H1 (cell line): ENCODE results near the gene TTBK2. TPM values are rescaled to one million over a fixed set of nuclear protein-coding genes. Genes with fewer than 3 reads are reported as not detected.

ENCODE experiments used
- CTCF ChIA-PET: fragments of 300-600 bp; sonication (Branson Sonifier 250); formaldehyde crosslinking; loops from one replicate; lab custom pipeline; 2021; ENCODE audit not compliant: partially characterized antibody; lab: Charles Lee
- POLR2A ChIA-PET: fragments of 300-600 bp; sonication (Branson Sonifier 250); formaldehyde crosslinking; loops from one replicate; lab custom pipeline; 2021; ENCODE audit warnings: inconsistent platforms; ENCODE audit not compliant: partially characterized antibody; lab: Charles Lee
- DNase-seq, 2 experiments: peaks; one replicate each; pipeline versions ENCODE4 v3.0.0 to v3.0.0-alpha.2; 2010 to 2022; ENCODE audit warnings: low spot score in 2 of 2, low read depth in 1 of 2, mixed read lengths in 1 of 2
- FAIRE-seq: peaks from 2 replicates; lab custom pipeline; 2011; peaks lifted over from hg19 to GRCh38; lab: Jason Lieb, UNC
- H2AFZ ChIP-seq: 2 replicates; pipeline ENCODE4 v1.8.1; 2012; ENCODE audit warnings: low read length, inconsistent platforms
- H2AK5ac ChIP-seq: 2 replicates; pipeline ENCODE4 v1.6.1; 2013; ENCODE audit warnings: low read depth, low read length
- H2BK120ac ChIP-seq: replicated peaks from 2 replicates; pipeline ENCODE3; 2013; ENCODE audit warnings: low read depth, low read length, inconsistent platforms
- H2BK12ac ChIP-seq: 2 replicates; pipeline ENCODE4 v1.6.1; 2013; ENCODE audit warnings: low read depth, low read length
- H2BK15ac ChIP-seq: 2 replicates; pipeline ENCODE4 v1.6.1; 2013; ENCODE audit warnings: low read length
- H2BK20ac ChIP-seq: 2 replicates; pipeline ENCODE4 v1.6.1; 2013; ENCODE audit warnings: low read length
- H2BK5ac ChIP-seq: 2 replicates; pipeline ENCODE4 v1.6.1; 2013; ENCODE audit warnings: low read depth, low read length
- H3K14ac ChIP-seq: 2 replicates; pipeline ENCODE4 v1.6.1; 2013; ENCODE audit warnings: inconsistent platforms; ENCODE audit not compliant: insufficient read length
- H3K18ac ChIP-seq: 2 replicates; pipeline ENCODE4 v1.6.1; 2013; ENCODE audit warnings: low read length; ENCODE audit errors: extremely low read depth
- H3K23ac ChIP-seq: 2 replicates; pipeline ENCODE4 v1.6.1; 2013; ENCODE audit warnings: inconsistent platforms; ENCODE audit not compliant: insufficient read length
- H3K23me2 ChIP-seq: 2 replicates; pipeline ENCODE4 v1.6.1; 2013; ENCODE audit warnings: low read depth, low read length
- H3K27ac ChIP-seq: 2 replicates; pipeline ENCODE4 v1.6.1; 2011; ENCODE audit warnings: low read depth, low read length, inconsistent platforms
- H3K27me3 ChIP-seq, 4 experiments: replicated peaks in 1 of 4; 1 replicate in 1 of 4; 2 replicates in 3 of 4; pipeline versions ENCODE4 v1.6.1 to v1.8.1; 2011 to 2013; ENCODE audit warnings: low read length in 3 of 4, mild to moderate bottlenecking in 3 of 4, inconsistent platforms in 2 of 4, mixed read lengths in 2 of 4, moderate library complexity in 1 of 4; ENCODE audit not compliant: control insufficient read depth in 3 of 4, insufficient read depth in 3 of 4; ENCODE audit errors: extremely low read depth in 1 of 4
- H3K36me3 ChIP-seq, 4 experiments: 2 replicates each; pipeline versions ENCODE4 v1.6.1 to v1.8.1; 2011 to 2013; ENCODE audit warnings: mild to moderate bottlenecking in 4 of 4, low read length in 3 of 4, moderate library complexity in 2 of 4, control low read depth in 1 of 4, inconsistent platforms in 1 of 4; ENCODE audit not compliant: insufficient read depth in 4 of 4, control insufficient read depth in 2 of 4
- H3K4ac ChIP-seq: replicated peaks from 2 replicates; pipeline ENCODE3; 2013; ENCODE audit warnings: low read length, low read depth, mixed read lengths, inconsistent platforms; ENCODE audit not compliant: insufficient read length
- H3K4me1 ChIP-seq, 4 experiments: replicated peaks in 1 of 4; 1 replicate in 1 of 4; 2 replicates in 3 of 4; pipeline versions ENCODE4 v1.6.1 to v1.8.1; 2011 to 2013; ENCODE audit warnings: low read length in 3 of 4, inconsistent platforms in 2 of 4, mixed read lengths in 1 of 4; ENCODE audit not compliant: insufficient read depth in 4 of 4, control insufficient read depth in 3 of 4
- H3K4me2 ChIP-seq, 2 experiments: 2 replicates each; pipeline versions ENCODE4 v1.6.1 to v1.8.1; 2011 to 2013; ENCODE audit warnings: low read depth in 2 of 2, low read length in 2 of 2, control low read depth in 1 of 2, inconsistent platforms in 1 of 2, mild to moderate bottlenecking in 1 of 2; ENCODE audit not compliant: insufficient read depth in 1 of 2
- H3K4me3 ChIP-seq, 4 experiments: fragments of 200-600, 300-600 bp in 1 of 4; sonication (generic), shearing (Covaris generic), sonication (Bioruptor Twin) in 1 of 4; 2 replicates each; pipeline versions ENCODE4 v1.5.1 to v1.8.1; 2011 to 2016; ENCODE audit warnings: low read length in 4 of 4, low read depth in 3 of 4, control low read depth in 2 of 4, inconsistent platforms in 2 of 4, mild to moderate bottlenecking in 2 of 4, mixed read lengths in 1 of 4, moderate library complexity in 1 of 4; ENCODE audit not compliant: insufficient read depth in 2 of 4; ENCODE audit errors: extremely low read depth in 1 of 4
- H3K56ac ChIP-seq: replicated peaks from 2 replicates; pipeline ENCODE3; 2013; ENCODE audit warnings: low read depth, mild to moderate bottlenecking, mixed read lengths, low read length, inconsistent platforms; ENCODE audit not compliant: insufficient read length
- H3K79me1 ChIP-seq: 2 replicates; pipeline ENCODE4 v1.6.1; 2013; ENCODE audit warnings: low read depth, low read length, control low read depth
- H3K79me2 ChIP-seq, 2 experiments: 2 replicates each; pipeline versions ENCODE4 v1.6.1 to v1.8.1; 2012 to 2013; ENCODE audit warnings: low read length in 2 of 2, mild to moderate bottlenecking in 2 of 2, inconsistent platforms in 1 of 2; ENCODE audit not compliant: insufficient read depth in 2 of 2, control insufficient read depth in 1 of 2
- H3K9ac ChIP-seq, 4 experiments: replicated peaks in 1 of 4; 1 replicate in 1 of 4; 2 replicates in 3 of 4; pipeline versions ENCODE4 v1.6.1 to v1.8.1; 2011 to 2013; ENCODE audit warnings: low read depth in 3 of 4, low read length in 3 of 4, control low read depth in 2 of 4, mild to moderate bottlenecking in 2 of 4, moderate library complexity in 2 of 4, inconsistent platforms in 1 of 4; ENCODE audit errors: extremely low read depth in 1 of 4
- H3K9me3 ChIP-seq, 2 experiments: 2 replicates each; pipeline versions ENCODE4 v1.6.1 to v1.8.1; 2012 to 2013; ENCODE audit warnings: mild to moderate bottlenecking in 2 of 2, moderate library complexity in 2 of 2, control low read depth in 1 of 2, inconsistent platforms in 1 of 2, low read depth in 1 of 2, low read length in 1 of 2, mixed read lengths in 1 of 2; ENCODE audit not compliant: insufficient read depth in 2 of 2
- H4K20me1 ChIP-seq, 2 experiments: replicated peaks in 1 of 2; 2 replicates each; pipeline versions ENCODE3 to v1.8.1; 2011 to 2013; ENCODE audit warnings: inconsistent platforms in 2 of 2, low read length in 2 of 2, mild to moderate bottlenecking in 1 of 2; ENCODE audit not compliant: insufficient read depth in 2 of 2, control insufficient read depth in 1 of 2
- H4K5ac ChIP-seq: 2 replicates; pipeline ENCODE4 v1.6.1; 2013; ENCODE audit warnings: low read length, low read depth, mixed read lengths, inconsistent platforms; ENCODE audit not compliant: insufficient read length
- H4K8ac ChIP-seq: 2 replicates; pipeline ENCODE4 v1.8.0; 2013; ENCODE audit warnings: mild to moderate bottlenecking, moderate library complexity, low read length, inconsistent platforms; ENCODE audit not compliant: insufficient read depth; ENCODE audit errors: extremely low read depth
- H4K91ac ChIP-seq: replicated peaks from 2 replicates; pipeline ENCODE3; 2013; ENCODE audit warnings: low read length, mixed read lengths, inconsistent platforms; ENCODE audit not compliant: insufficient read length
- CBX8 ChIP-seq: fragments of 300-800, 300-1000 bp; sonication (generic); IDR thresholded peaks from 2 replicates; pipeline ENCODE4 v1.7.1; 2016; ENCODE audit warnings: low read depth, low read length, borderline replicate concordance
- MAX ChIP-seq: IDR thresholded peaks from 2 replicates; pipeline ENCODE4 v1.6.1; 2012; ENCODE audit warnings: inconsistent platforms
- SIRT6 ChIP-seq: IDR thresholded peaks from one replicate; pipeline ENCODE4 v1.7.1; 2012; ENCODE audit warnings: low read length, inconsistent platforms
- SP1 ChIP-seq: IDR thresholded peaks from 2 replicates; pipeline ENCODE4 v1.6.1; 2011; ENCODE audit warnings: low read depth, low read length
- YY1 ChIP-seq: IDR thresholded peaks from 2 replicates; pipeline ENCODE4 v1.6.1; 2011; ENCODE audit warnings: low read depth, mild to moderate bottlenecking, low read length
- WGBS, 2 experiments: shearing (Covaris generic) in 1 of 2; methylation state at CpG; one replicate each; pipeline versions ENCODE4 v1.1.6 to v1.1.7; 2013 to 2015; ENCODE audit warnings: low lambda C conversion rate in 2 of 2, mixed read lengths in 2 of 2, inconsistent platforms in 1 of 2, low coverage in 1 of 2, missing lambda C conversion rate in 1 of 2; ENCODE audit not compliant: insufficient replicate concordance in 2 of 2, insufficient coverage in 1 of 2, insufficient read length in 1 of 2; ENCODE audit errors: extremely low coverage in 1 of 2, missing lambda C conversion rate in 1 of 2; 5-methylcytosine and 5-hydroxymethylcytosine counted together
- polyA plus RNA-seq, 7 experiments: library from polyadenylated mRNA; depleted of rRNA in 3 of 7; stranded (reverse) in 5 of 7; unstranded in 2 of 7; fragments of >200 nt in 5 of 7; fragments of 200-250 nt in 2 of 7; gene quantifications; 1 replicate in 5 of 7; 2 replicates in 1 of 7; 4 replicates in 1 of 7; pipeline versions ENCODE4 v1.2.1 to v1.2.3, GENCODE V29; 2011 to 2013; ENCODE audit warnings: missing spikeins in 2 of 7, mixed read lengths in 2 of 7
- total RNA-seq: library from RNA; stranded (reverse); fragmentation: NEBNext Ultra II Directional; extraction: Animal tissue kit (Norgen Biotek cat#: 25700); gene quantifications from 2 replicates; pipeline ENCODE4 v1.2.1, GENCODE V29; 2021

Gene TTBK2
- total and polyA plus RNA-seq, 2 of the 8 experiments (the other 6 are each of a cell fraction or from before 2014, with no cell fraction given), result 2.7 to 18.2 TPM

- H2AK5ac ChIP-seq, result no peak overlapping the region
- no peak overlapping the region for H3K9ac ChIP-seq
- DNase-seq (no peak), FAIRE-seq (no peak)
- H2BK120ac ChIP-seq, result no peak overlapping the region
- no peak overlapping the region for H3K4ac ChIP-seq
- H3K4me2 ChIP-seq, result no peak overlapping the region
- H3K18ac ChIP-seq, result no peak overlapping the region
- CTCF ChIA-PET, result interaction anchor here (0.7 to 1.9 kb wide), 3 partner anchors 26 to 221 kb away, joined by 3 read pairs; no protein-coding TSS in a partner anchor
- H4K20me1 ChIP-seq, result no peaks in the 10 kb centered on the region
- POLR2A ChIA-PET, result no interaction called here
- H3K27ac ChIP-seq, result no peak overlapping the region
- H3K23me2 ChIP-seq, result no peaks in the 10 kb centered on the region
- no peak overlapping the region for H2AFZ ChIP-seq
- H3K36me3 ChIP-seq, result peaks cover 0 to 8% (median 0%) of the 10 kb centered on the region in 4 experiments; a peak in 1 of 8 replicates
- no peaks in the 10 kb centered on the region for H3K79me2 ChIP-seq
- H4K5ac ChIP-seq, result no peak overlapping the region
- H4K91ac ChIP-seq, result no peak overlapping the region
- H3K56ac ChIP-seq, result no peak overlapping the region
- H4K8ac ChIP-seq, result no peak overlapping the region
- no peaks in the 10 kb centered on the region for H3K4me1 ChIP-seq
- H3K14ac ChIP-seq, result no peak overlapping the region
- H3K79me1 ChIP-seq, result no peaks in the 10 kb centered on the region
- no peaks in the 10 kb centered on the region for H3K27me3 ChIP-seq
- WGBS, 2 experiments, result 94% methylated on average over 5 of the region's 5 CpGs; no CpG with 5 or more reads in 1 of the 2 experiments
- no peak overlapping the region for H2BK5ac ChIP-seq
- no peak overlapping the region for H2BK15ac ChIP-seq
- no peak overlapping the region for H3K4me3 ChIP-seq
- no peak for TF ChIP-seq MAX
- no peak for TF ChIP-seq CBX8
- no peak for TF ChIP-seq YY1
- no peak for TF ChIP-seq SIRT6
- no peak for TF ChIP-seq SP1
- H2BK20ac ChIP-seq, result no peak overlapping the region
- H2BK12ac ChIP-seq, result no peak overlapping the region
- peaks cover 7 to 10% of the 10 kb centered on the region in 2 experiments for H3K9me3 ChIP-seq
- no peak overlapping the region for H3K23ac ChIP-seq
Measured at GRCh38 chr15:42845581-42845980, 75.0 kb downstream of the TTBK2 start.
